Stimulated activated naive CD8-positive, alpha-beta T cell treated with anti-CD3 and anti-CD28 coated beads, Interleukin-15, amount 100 ng/mL, for 72 hours (primary cell): ENCODE measurements around the gene IQCM.
A peak's percentile ranks its signal among the peaks of the same experiment; 100 is the strongest.

Experiments used
- ATAC-seq: fragments of 150-1000 bp; cut with Tn5 transposase; 2 replicates; pipeline ENCODE4 v1.10.0; 2021; ENCODE audit warnings: mild to moderate bottlenecking, moderate library complexity
- DNase-seq, 2 donors: peaks; one replicate each; pipeline ENCODE4 v3.0.0; 2021 to 2022
- H3K27ac Mint-ChIP-seq, 2 donors: one replicate each; pipeline ENCODE4 v1.8.0; 2022; ENCODE audit warnings: mild to moderate bottlenecking in 2 of 2, mixed read lengths in 2 of 2, moderate library complexity in 2 of 2
- H3K27me3 Mint-ChIP-seq: one replicate; pipeline ENCODE4 v1.8.0; 2022; ENCODE audit warnings: mixed read lengths
- H3K4me1 Mint-ChIP-seq: one replicate; pipeline ENCODE4 v1.8.0; 2022; ENCODE audit warnings: mild to moderate bottlenecking, mixed read lengths
- H3K4me3 Mint-ChIP-seq, 2 donors: one replicate each; pipeline ENCODE4 v1.8.0; 2022; ENCODE audit warnings: mild to moderate bottlenecking in 2 of 2, mixed read lengths in 2 of 2, moderate library complexity in 1 of 2
- H3K9me3 Mint-ChIP-seq, 2 donors: one replicate each; pipeline ENCODE4 v1.8.0; 2022; ENCODE audit warnings: mixed read lengths in 2 of 2

The IQCM gene

DNA sequence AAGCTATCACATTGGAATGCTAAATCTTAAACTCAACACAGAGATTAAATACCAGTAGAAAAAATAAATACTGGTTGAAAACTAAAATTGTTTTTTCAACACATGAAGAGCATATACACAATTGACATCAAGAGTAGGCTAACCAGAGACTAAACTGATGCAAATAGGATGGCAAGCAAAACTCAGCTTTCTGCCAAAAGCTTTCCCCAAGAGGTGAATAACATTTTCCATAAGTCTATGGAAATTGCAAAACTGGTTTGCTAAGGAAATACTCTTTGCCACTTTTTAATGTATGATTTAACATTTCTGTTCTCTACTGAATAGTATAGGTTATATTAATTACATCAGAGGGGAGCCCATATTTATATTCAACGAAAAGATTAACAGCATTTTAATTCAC is 23.8 kb downstream of the IQCM start:
- Mint-ChIP-seq H3K27ac (no peak overlapping the region), H3K9me3 (peaks cover 0 to 9% of the 10 kb centered on the region in 2 donors), H3K4me3 (no peak overlapping the region), H3K27me3 (no peaks in the 10 kb centered on the region), H3K4me1 (no peaks in the 10 kb centered on the region)
- DNase-seq (no peak), ATAC-seq (no peak)

- H3K4me1 Mint-ChIP-seq, result no peaks in the 10 kb centered on the region
- no peak for DNase-seq
- H3K9me3 Mint-ChIP-seq, result peaks cover 0 to 6% of the 10 kb centered on the region in 2 donors
- no peak overlapping the region for H3K27ac Mint-ChIP-seq
- no peak for ATAC-seq
- H3K4me3 Mint-ChIP-seq, result no peak overlapping the region
- H3K27me3 Mint-ChIP-seq, result no peaks in the 10 kb centered on the region
Observed at GRCh38 chr4:149790172-149790907, 25.3 kb downstream of the IQCM start.

DNA sequence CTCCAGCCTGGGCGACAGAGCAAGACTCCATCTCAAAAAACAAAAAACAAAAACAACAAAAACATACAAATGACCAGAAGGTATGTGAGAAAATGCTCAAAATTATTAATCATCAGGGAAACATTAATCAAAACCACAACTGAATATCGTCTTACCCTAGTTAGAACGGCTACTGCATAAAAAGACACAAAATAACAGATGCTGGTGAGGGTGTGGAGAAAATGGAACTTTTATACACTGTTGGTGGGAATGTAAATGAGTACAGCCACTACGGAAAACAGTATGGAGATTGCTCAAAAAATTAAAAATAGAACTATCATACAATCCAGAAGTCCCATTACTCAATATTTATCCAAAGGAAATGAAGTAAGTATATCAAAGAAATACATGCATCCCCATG is 27.3 kb downstream of the IQCM start:
- Mint-ChIP-seq H3K27ac (peak overlapping the region in 1 of 2 donors; percentile 45), H3K9me3 (peaks cover 0 to 6% of the 10 kb centered on the region in 2 donors), H3K27me3 (no peaks in the 10 kb centered on the region), H3K4me3 (no peak overlapping the region), H3K4me1 (no peaks in the 10 kb centered on the region)
- no peak for ATAC-seq
- DNase-seq, result no peak

- Mint-ChIP-seq H3K9me3 (peaks cover 0 to 6% of the 10 kb centered on the region in 2 donors), H3K4me1 (no peaks in the 10 kb centered on the region), H3K27ac (no peak overlapping the region), H3K27me3 (no peaks in the 10 kb centered on the region), H3K4me3 (no peak overlapping the region)
- no peak for ATAC-seq
- DNase-seq, result no peak
Observed at GRCh38 chr4:149785696-149786431, 29.8 kb downstream of the IQCM start.

DNA sequence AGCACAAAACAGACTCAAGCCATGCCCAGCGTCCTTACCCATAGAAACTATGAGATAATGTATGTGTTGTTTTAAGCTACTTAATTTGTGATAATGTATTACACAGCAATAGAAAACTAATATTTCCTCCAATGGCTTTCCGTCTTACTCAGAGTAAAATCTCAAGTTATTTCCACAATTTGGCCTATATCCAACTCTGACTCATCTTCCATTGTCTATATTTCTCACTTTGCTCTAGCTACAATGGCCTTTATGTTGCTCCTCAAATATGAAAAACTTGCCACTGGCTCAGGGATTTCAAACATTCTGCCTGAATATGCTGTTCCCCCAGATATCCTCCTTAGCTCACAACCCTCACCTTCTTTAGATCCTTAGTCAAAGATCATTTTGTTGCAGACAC is 31.6 kb downstream of the IQCM start:
- H3K27me3 Mint-ChIP-seq, result no peaks in the 10 kb centered on the region
- no peak overlapping the region for H3K4me3 Mint-ChIP-seq
- H3K9me3 Mint-ChIP-seq, result peaks cover 0 to 6% of the 10 kb centered on the region in 2 donors
- DNase-seq, result no peak
- ATAC-seq, result no peak
- no peak overlapping the region for H3K27ac Mint-ChIP-seq
- no peaks in the 10 kb centered on the region for H3K4me1 Mint-ChIP-seq

- peak overlapping the region in 1 of 2 donors; percentile 7 for H3K27ac Mint-ChIP-seq
- ATAC-seq (no peak), DNase-seq (no peak)
- no peaks in the 10 kb centered on the region for H3K27me3 Mint-ChIP-seq
- peaks cover 0 to 3% of the 10 kb centered on the region in 2 donors for H3K9me3 Mint-ChIP-seq
- H3K4me1 Mint-ChIP-seq, result no peaks in the 10 kb centered on the region
- H3K4me3 Mint-ChIP-seq, result no peak overlapping the region
Observed at GRCh38 chr4:149781150-149781549, 34.5 kb downstream of the IQCM start.

DNA sequence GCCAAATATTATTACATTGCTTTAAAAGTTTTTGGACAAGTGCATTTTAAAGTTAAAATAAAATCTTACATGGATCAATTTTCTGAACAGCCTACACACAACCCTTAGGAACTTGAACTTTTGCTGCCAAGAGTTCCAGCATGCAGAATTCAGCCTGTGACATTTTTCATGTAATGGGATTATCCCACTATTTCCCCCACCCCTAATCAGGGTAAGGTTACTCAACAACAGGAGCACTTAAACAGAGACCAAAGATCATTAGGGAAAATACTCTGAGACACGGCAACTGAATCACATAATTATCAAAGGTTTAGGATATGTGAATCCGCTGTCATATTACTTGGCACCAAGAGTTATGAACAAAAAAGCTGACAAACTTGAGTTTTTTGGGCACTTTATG is 47.2 kb downstream of the IQCM start:
- no peak overlapping the region for H3K4me3 Mint-ChIP-seq

GRCh38 chr4:149766135-149766534 is 49.5 kb downstream of the IQCM start:
- Mint-ChIP-seq H3K27ac (no peak overlapping the region), H3K4me3 (no peak overlapping the region), H3K27me3 (no peaks in the 10 kb centered on the region), H3K4me1 (no peaks in the 10 kb centered on the region), H3K9me3 (no peaks in the 10 kb centered on the region)
- DNase-seq (no peak), ATAC-seq (no peak)

More for the DNA sequence above, 47.2 kb downstream of the IQCM start:
- Mint-ChIP-seq H3K27me3 (no peaks in the 10 kb centered on the region), H3K9me3 (no peaks in the 10 kb centered on the region), H3K27ac (no peak overlapping the region), H3K4me1 (no peaks in the 10 kb centered on the region)
- no peak for DNase-seq
- ATAC-seq, result no peak

DNA sequence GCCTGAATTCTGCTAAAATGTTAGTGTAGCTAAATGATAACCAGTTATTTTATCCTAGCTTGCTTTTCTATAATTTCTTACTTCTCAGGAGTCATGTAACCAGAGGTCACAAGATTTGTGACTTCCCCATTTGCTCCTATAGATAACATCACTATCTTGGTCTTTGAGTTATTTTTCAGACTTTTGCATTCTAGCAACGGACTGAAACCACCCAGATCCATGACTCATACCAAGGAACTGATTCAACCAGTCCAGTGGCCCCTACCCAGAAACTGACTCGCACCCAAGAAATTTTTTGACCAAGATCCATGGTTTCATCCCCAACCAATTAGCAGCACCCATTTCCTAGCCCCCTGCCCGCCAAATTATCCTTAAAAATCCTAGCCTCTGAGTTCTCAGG is 50.0 kb downstream of the IQCM start:
- H3K4me1 Mint-ChIP-seq, result no peaks in the 10 kb centered on the region

GRCh38 chr4:149755969-149756368 is 59.7 kb downstream of the IQCM start:
- Mint-ChIP-seq H3K9me3 (no peaks in the 10 kb centered on the region), H3K27ac (no peak overlapping the region), H3K27me3 (no peaks in the 10 kb centered on the region), H3K4me3 (no peak overlapping the region), H3K4me1 (no peaks in the 10 kb centered on the region)
- DNase-seq (no peak), ATAC-seq (no peak)

More for the DNA sequence above, 50.0 kb downstream of the IQCM start:
- no peak overlapping the region for H3K4me3 Mint-ChIP-seq
- ATAC-seq (no peak), DNase-seq (no peak)
- H3K27me3 Mint-ChIP-seq, result no peaks in the 10 kb centered on the region
- no peaks in the 10 kb centered on the region for H3K9me3 Mint-ChIP-seq
- no peak overlapping the region for H3K27ac Mint-ChIP-seq

DNA sequence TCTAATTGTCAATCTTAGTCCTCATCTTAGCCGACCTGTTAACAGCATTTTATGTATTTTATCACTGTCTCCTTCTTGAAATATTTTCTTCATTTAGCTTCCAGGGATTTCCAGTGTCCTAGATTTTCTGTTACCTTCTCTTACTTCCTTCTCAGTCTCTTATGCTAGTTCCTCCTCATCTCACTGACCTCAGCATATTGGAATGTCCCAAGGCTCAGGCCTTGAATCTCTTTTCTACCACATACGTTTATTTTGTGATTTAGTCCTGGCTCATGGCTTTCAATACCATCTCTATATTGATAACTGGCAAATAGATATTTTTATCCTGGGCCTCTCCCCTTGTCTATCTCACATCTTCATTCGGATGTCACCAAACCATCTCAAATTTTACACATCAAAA is 61.1 kb downstream of the IQCM start:
- Mint-ChIP-seq H3K27me3 (no peaks in the 10 kb centered on the region), H3K9me3 (no peaks in the 10 kb centered on the region), H3K4me1 (no peaks in the 10 kb centered on the region), H3K4me3 (no peak overlapping the region), H3K27ac (no peak overlapping the region)
- no peak for DNase-seq
- no peak for ATAC-seq

- H3K27me3 Mint-ChIP-seq, result no peaks in the 10 kb centered on the region
Observed at GRCh38 chr4:149752729-149753128, 62.9 kb downstream of the IQCM start.

DNA sequence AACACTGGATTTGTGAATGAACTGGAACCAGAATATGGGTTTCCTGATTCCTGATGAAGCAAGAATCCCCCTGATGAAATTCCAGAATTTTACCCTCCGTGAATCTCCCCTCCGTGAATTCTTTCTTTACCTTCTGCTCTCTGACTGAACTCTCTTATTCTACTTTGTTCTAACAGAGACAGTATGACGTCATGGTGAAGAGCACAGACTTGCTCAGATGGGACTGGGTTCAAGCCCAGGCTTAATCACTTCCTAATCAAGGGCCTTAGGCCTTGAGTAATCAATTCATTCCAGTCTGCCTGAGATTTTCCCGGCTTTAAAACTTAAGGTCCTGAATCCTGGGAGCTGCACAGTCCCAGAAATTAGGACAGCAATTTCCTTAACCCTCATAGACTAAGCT is 64.5 kb downstream of the IQCM start:
- DNase-seq, result no peak
- no peaks in the 10 kb centered on the region for H3K4me1 Mint-ChIP-seq
- no peaks in the 10 kb centered on the region for H3K27me3 Mint-ChIP-seq
- ATAC-seq, result no peak
- H3K27ac Mint-ChIP-seq, result no peak overlapping the region
- H3K4me3 Mint-ChIP-seq, result no peak overlapping the region
- H3K9me3 Mint-ChIP-seq, result no peaks in the 10 kb centered on the region

More at GRCh38 chr4:149752729-149753128, 62.9 kb downstream of the IQCM start:
- no peak for ATAC-seq
- Mint-ChIP-seq H3K4me3 (no peak overlapping the region), H3K9me3 (no peaks in the 10 kb centered on the region), H3K4me1 (no peaks in the 10 kb centered on the region), H3K27ac (no peak overlapping the region)
- no peak for DNase-seq

- Mint-ChIP-seq H3K27me3 (no peaks in the 10 kb centered on the region), H3K4me1 (no peaks in the 10 kb centered on the region)
- ATAC-seq, result no peak
Observed at GRCh38 chr4:149749784-149750183, 65.9 kb downstream of the IQCM start.

GRCh38 chr4:149747646-149748045 is 68.0 kb downstream of the IQCM start:
- Mint-ChIP-seq H3K9me3 (no peaks in the 10 kb centered on the region), H3K4me1 (no peaks in the 10 kb centered on the region), H3K4me3 (no peak overlapping the region), H3K27ac (no peak overlapping the region), H3K27me3 (no peaks in the 10 kb centered on the region)
- ATAC-seq (no peak), DNase-seq (no peak)

More at GRCh38 chr4:149749784-149750183, 65.9 kb downstream of the IQCM start:
- H3K9me3 Mint-ChIP-seq, result no peaks in the 10 kb centered on the region
- no peak for DNase-seq
- H3K27ac Mint-ChIP-seq, result no peak overlapping the region
- H3K4me3 Mint-ChIP-seq, result no peak overlapping the region

DNA sequence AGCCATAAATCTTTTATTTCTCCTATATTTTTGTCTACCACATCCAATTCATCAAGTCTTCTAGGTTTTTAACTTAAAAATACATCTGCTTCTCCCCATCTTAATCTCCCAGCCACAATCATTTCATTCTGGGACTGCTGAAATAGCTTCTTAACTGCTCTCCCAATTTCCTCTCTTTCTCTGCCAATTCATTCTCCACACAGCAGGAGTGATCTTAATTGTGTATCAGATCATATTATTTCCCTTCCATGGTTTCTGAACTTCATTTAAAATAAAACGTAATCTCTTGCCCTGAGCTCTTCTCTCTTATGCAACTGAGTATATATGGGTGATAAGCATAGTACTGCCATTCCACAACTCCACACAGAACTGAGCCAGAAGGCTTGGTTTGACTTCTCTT is 69.4 kb downstream of the IQCM start:
- ATAC-seq, result no peak
- H3K4me3 Mint-ChIP-seq, result no peak overlapping the region
- H3K4me1 Mint-ChIP-seq, result no peaks in the 10 kb centered on the region
- H3K27ac Mint-ChIP-seq, result no peak overlapping the region
- H3K27me3 Mint-ChIP-seq, result no peaks in the 10 kb centered on the region
- no peak for DNase-seq
- no peaks in the 10 kb centered on the region for H3K9me3 Mint-ChIP-seq
